ENCODE results near the gene ATP8B1. TPM values are rescaled to one million over a fixed set of nuclear protein-coding genes. Genes with fewer than 3 reads are reported as not detected.
A peak's percentile ranks its signal among the peaks of the same experiment; 100 is the strongest.

The ATP8B1 gene
- total RNA-seq, 2 experiments from 2014 or later: 0.18 to 0.38 TPM

GRCh38 chr18:57806201-57806977 lies 3.3 kb upstream of the ATP8B1 start:
- ATAC-seq (no peak), DNase-seq (no peak)
- ChIA-PET POLR2A (no interaction called here), CTCF (no interaction called here)
- Mint-ChIP-seq H3K36me3 (ENCODE audit: low read depth) (peaks cover 3% of the 10 kb centered on the region), H3K9me3 (peaks cover 3% of the 10 kb centered on the region), H3K4me3 (no peak overlapping the region), H3K4me1 (ENCODE audit: low read depth) (peaks cover 11% of the 10 kb centered on the region), H3K27ac (no peak overlapping the region), H3K27me3 (peaks cover 31% of the 10 kb centered on the region)
- intact Hi-C loops (cut with micrococcal nuclease): no loop called here
- no peak for TF ChIP-seq CTCF (IDR thresholded peaks at IDR 0.05)

- DNase-seq (no peak), ATAC-seq (no peak)
- Mint-ChIP-seq H3K4me1 (ENCODE audit: low read depth) (peaks cover 13% of the 10 kb centered on the region), H3K27me3 (peaks cover 38% of the 10 kb centered on the region), H3K9me3 (no peaks in the 10 kb centered on the region), H3K36me3 (ENCODE audit: low read depth) (no peaks in the 10 kb centered on the region), H3K4me3 (no peak overlapping the region), H3K27ac (no peak overlapping the region)
- TF ChIP-seq CTCF (IDR thresholded peaks at IDR 0.05): no peak
- ChIA-PET POLR2A (no interaction called here), CTCF (no interaction called here)
- intact Hi-C loops (cut with micrococcal nuclease): no loop called here
Measured at GRCh38 chr18:57805117-57805516, 2.0 kb upstream of the ATP8B1 start.

GRCh38 chr18:57804557-57804956 lies 1.4 kb upstream of the ATP8B1 start:
- ChIA-PET CTCF (no interaction called here), POLR2A (no interaction called here)
- H3K4me1 Mint-ChIP-seq (ENCODE audit: low read depth): peaks cover 13% of the 10 kb centered on the region
- DNase-seq (no peak), ATAC-seq (no peak)
- no peaks in the 10 kb centered on the region for H3K36me3 Mint-ChIP-seq (ENCODE audit: low read depth)
- no peaks in the 10 kb centered on the region for H3K9me3 Mint-ChIP-seq
- H3K27ac Mint-ChIP-seq: no peak overlapping the region
- peaks cover 41% of the 10 kb centered on the region for H3K27me3 Mint-ChIP-seq
- TF ChIP-seq CTCF (IDR thresholded peaks at IDR 0.05): no peak
- H3K4me3 Mint-ChIP-seq: no peak overlapping the region
- intact Hi-C loops (cut with micrococcal nuclease): loop anchor here (5.0 kb wide), 1 partner anchor 223 kb away; no protein-coding TSS in a partner anchor

- no peak for TF ChIP-seq CTCF (IDR thresholded peaks at IDR 0.05)
- POLR2A ChIA-PET: interaction anchor here (1.0 to 1.2 kb wide), 2 partner anchors 10 to 172 kb away, joined by 3 to 4 read pairs; no protein-coding TSS in a partner anchor
- Mint-ChIP-seq H3K9me3 (no peaks in the 10 kb centered on the region), H3K36me3 (ENCODE audit: low read depth) (no peaks in the 10 kb centered on the region), H3K27me3 (peaks cover 47% of the 10 kb centered on the region), H3K4me3 (peak overlapping the region; percentile 75), H3K4me1 (ENCODE audit: low read depth) (peaks cover 16% of the 10 kb centered on the region), H3K27ac (no peak overlapping the region)
- ATAC-seq (peak; percentile 48), DNase-seq (no peak)
- CTCF ChIA-PET: no interaction called here
- intact Hi-C loops (cut with micrococcal nuclease): loop anchor here (5.0 kb wide), 1 partner anchor 225 kb away; no protein-coding TSS in a partner anchor
Measured at GRCh38 chr18:57802213-57803102, 657 bp downstream of the ATP8B1 start.

All from activated CD8-positive, alpha-beta T cell treated with anti-CD3 and anti-CD28 coated beads for 36 hours (primary cell).